T-helper 2 cell treated with Interferon-gamma antibody and Interleukin-4, amounts not matched to agents 5 μg/mL and 100 μg/mL, for 36 hours (primary cell): ENCODE data around the gene MARCHF9.

Experiments used
- DNase-seq: peaks from one replicate; pipeline ENCODE4 v3.0.0; 2021; ENCODE audit warnings: low spot score
- H3K27ac Mint-ChIP-seq: one replicate; pipeline ENCODE4 v1.8.0; 2021; ENCODE audit warnings: mild to moderate bottlenecking, mixed read lengths
- H3K27me3 Mint-ChIP-seq: one replicate; pipeline ENCODE4 v1.8.0; 2021; ENCODE audit warnings: low read depth, mixed read lengths
- H3K36me3 Mint-ChIP-seq: one replicate; pipeline ENCODE4 v1.8.0; 2021; ENCODE audit warnings: low read depth, mixed read lengths
- H3K4me1 Mint-ChIP-seq: one replicate; pipeline ENCODE4 v1.8.0; 2021; ENCODE audit warnings: low read depth, mixed read lengths
- H3K4me3 Mint-ChIP-seq: one replicate; pipeline ENCODE4 v1.8.0; 2022; ENCODE audit warnings: mild to moderate bottlenecking, moderate library complexity, mixed read lengths
- H3K9me3 Mint-ChIP-seq: one replicate; pipeline ENCODE4 v1.8.0; 2021; ENCODE audit warnings: mixed read lengths

The MARCHF9 gene

DNA sequence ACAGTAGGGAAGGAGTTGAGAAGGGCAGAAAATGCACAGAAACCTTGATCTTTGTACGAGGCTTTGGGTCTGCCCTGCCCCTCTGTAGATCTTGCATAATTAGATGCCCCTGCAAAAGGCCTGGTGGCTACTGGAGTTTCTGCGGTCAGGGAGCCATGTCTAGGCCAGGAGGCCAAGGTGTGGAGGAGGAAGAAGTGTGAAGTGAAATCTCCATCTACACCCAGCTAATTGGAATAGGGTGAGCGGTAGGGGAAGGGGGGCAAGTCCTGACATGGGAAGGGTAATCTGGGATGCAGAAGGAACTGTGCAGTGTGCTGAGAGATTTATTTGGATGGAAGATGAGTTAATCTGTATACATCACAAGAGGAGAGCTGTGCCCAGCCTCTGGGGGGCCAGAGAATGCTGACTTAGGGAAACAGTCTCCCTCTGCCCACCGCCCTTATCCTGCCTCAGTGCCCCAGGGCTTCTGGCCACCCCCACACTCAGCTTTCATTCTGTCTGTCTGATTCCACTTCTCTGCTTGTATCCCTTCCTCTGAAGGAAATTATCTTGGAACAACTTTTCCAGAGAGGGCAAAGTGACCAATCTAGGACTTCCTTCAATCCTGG lies 6.6 kb downstream of the MARCHF9 start:
- Mint-ChIP-seq H3K27ac (no peak overlapping the region), H3K4me3 (no peak overlapping the region), H3K27me3 (peaks cover 10% of the 10 kb centered on the region), H3K9me3 (no peaks in the 10 kb centered on the region), H3K4me1 (peaks cover 19% of the 10 kb centered on the region), H3K36me3 (peaks cover 13% of the 10 kb centered on the region)
- DNase-seq = no peak

DNA sequence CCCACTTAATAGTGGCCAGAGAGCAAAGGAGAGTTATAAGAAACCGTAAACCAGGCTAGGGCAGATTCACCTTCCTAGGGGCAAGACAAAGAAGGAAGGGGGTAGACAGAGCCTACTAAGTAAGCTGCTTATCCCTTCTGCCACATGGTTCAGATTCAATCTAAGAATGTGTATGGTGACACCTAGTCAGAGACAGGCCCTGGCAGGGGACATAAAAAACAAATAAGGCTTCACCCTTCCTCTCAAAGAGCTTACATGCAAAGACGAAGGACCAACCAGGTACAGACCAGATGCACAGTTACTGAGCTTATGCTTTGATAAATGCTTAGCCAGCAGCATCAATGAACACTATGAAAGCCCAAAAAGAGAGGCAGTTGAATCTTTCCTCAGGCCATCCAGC lies 7.6 kb downstream of the MARCHF9 start:
- Mint-ChIP-seq H3K4me1 (peaks cover 17% of the 10 kb centered on the region), H3K4me3 (no peak overlapping the region), H3K27ac (no peak overlapping the region), H3K9me3 (no peaks in the 10 kb centered on the region), H3K36me3 (peaks cover 10% of the 10 kb centered on the region), H3K27me3 (peaks cover 14% of the 10 kb centered on the region)
- DNase-seq = no peak

DNA sequence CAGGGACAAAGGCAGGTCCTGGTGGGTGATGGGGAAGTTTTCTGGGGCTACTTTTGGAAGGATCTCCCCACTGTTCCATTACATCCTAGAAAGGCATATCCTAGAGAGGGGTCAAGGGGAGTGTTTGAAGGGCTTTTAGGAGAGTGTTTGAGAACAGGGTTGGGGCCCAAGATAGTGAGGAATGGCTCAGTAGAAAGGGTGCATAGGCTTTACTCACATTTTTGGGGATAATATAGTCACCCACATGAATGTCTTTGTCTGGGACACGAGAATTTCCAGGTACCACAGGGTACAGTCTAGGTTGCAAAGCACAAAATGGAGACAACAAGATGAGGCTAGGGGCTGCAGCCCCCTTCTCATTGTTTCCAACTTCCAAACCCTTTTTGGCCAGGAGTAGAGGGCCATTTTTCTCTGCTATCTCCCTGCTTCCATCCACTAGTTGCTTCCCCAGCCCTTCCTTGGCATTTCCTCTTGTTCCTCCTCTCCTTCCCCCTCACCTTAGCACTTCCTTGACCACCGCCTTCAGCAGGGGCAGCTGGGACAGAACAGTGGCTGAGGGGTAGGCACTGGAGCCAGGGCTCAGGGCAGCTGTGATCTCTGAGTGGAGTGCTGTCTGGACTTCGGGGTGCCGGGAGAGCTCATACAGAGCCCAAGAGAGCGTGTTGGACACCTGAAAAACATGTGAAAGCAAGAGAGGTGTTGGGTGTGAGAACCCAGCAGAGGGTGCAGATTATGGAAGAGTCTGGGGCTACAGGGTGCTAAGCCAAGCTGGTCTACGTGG lies 9.2 kb downstream of the MARCHF9 start:
- H3K27ac Mint-ChIP-seq = no peak overlapping the region
- no peaks in the 10 kb centered on the region for H3K9me3 Mint-ChIP-seq
- peaks cover 17% of the 10 kb centered on the region for H3K4me1 Mint-ChIP-seq
- H3K4me3 Mint-ChIP-seq = peak overlapping the region; percentile 85
- peaks cover 7% of the 10 kb centered on the region for H3K36me3 Mint-ChIP-seq
- peaks cover 14% of the 10 kb centered on the region for H3K27me3 Mint-ChIP-seq
- no peak for DNase-seq

DNA sequence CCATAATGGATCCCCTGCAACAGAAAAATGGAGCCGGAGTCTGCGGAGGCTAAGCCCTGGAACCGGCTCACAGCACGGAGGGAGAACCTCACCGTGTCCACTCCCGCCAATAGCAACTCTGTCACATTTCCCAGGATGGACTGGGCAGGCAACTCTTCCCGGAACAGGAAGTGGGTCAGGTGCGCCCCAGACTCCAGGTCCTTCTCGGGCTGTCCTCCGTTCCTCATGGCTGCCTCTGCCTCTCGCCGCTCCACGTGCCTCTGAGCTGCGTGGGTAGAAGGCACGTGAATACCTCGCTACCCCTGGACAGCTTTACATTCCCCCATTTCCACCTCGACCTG lies 9.7 kb downstream of the MARCHF9 start:
- no peak for DNase-seq
- Mint-ChIP-seq H3K4me1 (peaks cover 14% of the 10 kb centered on the region), H3K4me3 (peak overlapping the region; percentile 85), H3K9me3 (no peaks in the 10 kb centered on the region), H3K36me3 (peaks cover 4% of the 10 kb centered on the region), H3K27ac (peak overlapping the region; percentile 29), H3K27me3 (peaks cover 14% of the 10 kb centered on the region)

DNA sequence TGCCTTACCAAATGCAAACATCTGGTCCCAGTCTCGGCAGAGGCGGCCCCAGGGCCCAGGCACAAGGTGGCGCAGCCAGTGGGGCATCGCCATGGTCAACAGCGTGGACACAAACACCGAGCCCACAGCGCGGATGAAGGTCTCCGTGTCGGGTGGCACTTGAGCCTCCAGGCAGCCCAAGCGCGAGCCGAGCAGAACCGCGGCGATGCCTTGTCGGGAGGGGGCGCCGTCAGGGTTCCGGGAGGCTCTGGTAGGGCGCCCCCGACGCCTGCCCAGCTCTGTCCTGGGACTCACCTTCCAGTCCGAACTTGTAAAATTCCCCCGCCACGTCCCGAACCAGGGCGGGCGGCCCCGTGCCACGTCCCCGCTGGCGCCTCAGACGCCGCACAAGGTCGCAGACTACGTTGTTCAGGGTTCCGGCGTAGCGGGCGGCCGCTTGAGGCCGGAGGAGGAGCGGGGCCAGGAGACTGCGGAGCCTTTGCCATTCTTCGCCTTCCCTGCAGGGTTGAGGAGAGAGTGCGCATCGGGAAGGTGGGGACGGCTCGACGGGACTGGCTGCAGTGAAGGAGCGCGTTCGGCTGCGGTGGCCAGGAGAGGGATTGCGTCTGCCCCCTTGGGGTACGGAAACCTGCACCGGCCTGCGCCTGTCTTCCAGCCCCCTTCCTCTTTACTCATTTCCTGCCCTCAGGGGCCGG lies 10.2 kb downstream of the MARCHF9 start:
- Mint-ChIP-seq H3K27ac (peak overlapping the region; percentile 73), H3K27me3 (peaks cover 14% of the 10 kb centered on the region), H3K4me3 (peak overlapping the region; percentile 85), H3K4me1 (peaks cover 15% of the 10 kb centered on the region), H3K36me3 (peaks cover 9% of the 10 kb centered on the region), H3K9me3 (no peaks in the 10 kb centered on the region)
- peak; percentile 49 for DNase-seq

DNA sequence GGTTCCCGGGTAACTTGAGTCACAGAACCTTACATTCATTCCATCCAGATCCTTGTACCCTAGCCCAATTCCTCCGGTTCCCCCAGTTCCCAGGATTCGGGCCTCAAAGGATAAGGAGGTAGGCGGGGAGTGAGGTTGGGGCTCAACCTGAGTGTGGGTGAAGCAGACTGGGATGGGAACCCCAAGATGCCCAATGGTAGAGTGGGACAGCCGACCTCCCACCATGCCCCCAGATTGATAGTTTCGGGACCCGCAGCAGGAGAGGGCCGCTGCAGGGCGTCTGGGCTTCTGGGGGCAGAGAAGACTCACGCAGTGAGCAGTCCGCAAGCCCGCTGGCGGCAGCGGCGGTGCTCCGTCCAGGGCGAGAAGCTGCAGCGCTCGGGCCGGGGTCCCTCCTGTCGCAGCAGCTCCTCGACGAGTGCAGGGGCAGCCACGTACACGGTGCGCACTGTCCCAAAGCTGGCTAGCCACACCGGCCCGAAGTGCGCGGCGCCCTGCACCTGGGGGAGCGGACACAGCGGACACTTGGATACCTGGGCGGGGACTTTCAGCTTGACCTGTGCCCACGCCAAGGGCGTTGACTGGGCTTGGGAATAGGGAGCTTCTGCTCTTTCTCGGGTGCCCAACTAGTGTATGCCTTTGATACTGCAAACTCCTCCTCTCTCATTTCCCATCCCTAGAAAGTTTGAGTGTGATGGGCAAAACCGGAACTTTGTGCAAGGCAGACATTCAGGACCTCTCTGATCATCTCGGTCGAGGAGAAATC lies 11.0 kb downstream of the MARCHF9 start:
- Mint-ChIP-seq H3K36me3 (peaks cover 13% of the 10 kb centered on the region), H3K9me3 (no peaks in the 10 kb centered on the region), H3K27me3 (peaks cover 14% of the 10 kb centered on the region), H3K4me1 (peaks cover 19% of the 10 kb centered on the region), H3K4me3 (peak overlapping the region; percentile 85), H3K27ac (peak overlapping the region; percentile 8)
- DNase-seq = no peak

DNA sequence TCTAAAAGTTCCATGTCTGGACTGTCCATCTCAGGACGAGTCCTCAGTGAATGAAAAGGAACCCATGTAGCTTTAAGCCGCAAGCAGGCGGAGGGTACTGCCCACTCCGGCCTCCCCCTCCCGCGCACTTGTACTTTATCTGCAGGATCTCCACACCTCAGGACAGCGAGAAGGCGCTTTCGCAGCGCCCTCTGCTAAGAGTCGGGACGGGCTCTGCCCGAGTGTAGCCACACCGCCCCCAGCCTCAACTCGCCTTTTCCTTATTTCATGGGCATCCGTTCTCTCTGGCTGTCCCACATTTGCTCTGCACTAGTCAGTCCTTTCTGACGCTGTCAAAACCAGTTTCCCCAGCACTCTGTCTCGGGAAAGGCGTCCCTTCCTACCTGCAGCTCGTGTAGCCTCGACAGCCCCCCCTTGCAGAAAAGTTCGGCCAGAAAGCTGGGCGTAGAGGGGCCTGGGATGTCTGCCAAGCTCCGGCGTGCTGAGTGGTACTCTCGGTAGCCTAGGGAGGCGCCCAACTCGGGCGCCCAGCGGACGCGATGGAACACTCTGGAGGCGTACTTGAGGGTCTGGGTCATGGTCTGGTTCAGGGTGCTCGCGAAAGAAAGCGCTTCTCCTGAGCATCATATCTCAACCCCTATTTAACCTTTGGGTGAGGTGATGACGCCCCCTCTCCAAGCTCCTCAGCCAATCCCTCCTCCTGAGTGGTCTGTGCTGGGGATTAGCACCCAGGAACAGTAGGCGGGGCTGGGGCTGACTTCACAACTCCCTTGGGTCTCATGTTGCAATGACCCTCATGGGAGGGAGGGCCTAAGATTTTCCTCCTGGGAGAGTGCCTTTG lies 11.8 kb downstream of the MARCHF9 start, which contains the start of gene CYP27B1:
TSS of gene CYP27B1 (minus strand) at position 615 of the 841 bp plus-strand sequence. CDS start at position 578, 37 bp downstream.
- H3K4me1 Mint-ChIP-seq = peaks cover 23% of the 10 kb centered on the region
- H3K4me3 Mint-ChIP-seq = peak within 1 kb of the TSS; percentile 85
- DNase-seq = peak; percentile 19
- H3K36me3 Mint-ChIP-seq = peaks cover 13% of the 10 kb centered on the region
- no peak within 1 kb of the TSS for H3K27ac Mint-ChIP-seq
- no peaks in the 10 kb centered on the region for H3K9me3 Mint-ChIP-seq
- peaks cover 14% of the 10 kb centered on the region for H3K27me3 Mint-ChIP-seq

DNA sequence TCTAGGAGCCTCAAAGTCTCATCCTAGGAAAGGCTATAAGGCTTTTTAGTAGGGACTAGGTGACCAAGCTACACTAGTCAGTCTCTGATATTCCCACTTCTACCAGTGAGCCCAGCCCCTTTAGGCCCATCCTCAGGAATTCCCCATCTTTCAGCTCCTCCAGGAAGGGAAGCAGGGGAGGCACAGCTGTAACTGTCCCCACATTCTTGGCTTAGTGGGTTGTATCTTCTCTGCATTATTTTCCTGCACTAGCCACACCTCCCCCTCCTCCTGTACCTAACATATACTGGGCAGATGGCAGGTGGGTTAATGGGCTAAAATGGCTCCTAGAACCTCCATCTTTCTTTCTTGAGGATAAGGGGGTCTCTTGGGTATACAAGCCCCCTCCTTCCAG lies 12.4 kb downstream of the MARCHF9 start:
- Mint-ChIP-seq H3K4me3 (no peak overlapping the region), H3K9me3 (no peaks in the 10 kb centered on the region), H3K27me3 (peaks cover 14% of the 10 kb centered on the region), H3K4me1 (peaks cover 25% of the 10 kb centered on the region), H3K27ac (no peak overlapping the region), H3K36me3 (peaks cover 13% of the 10 kb centered on the region)
- no peak for DNase-seq

DNA sequence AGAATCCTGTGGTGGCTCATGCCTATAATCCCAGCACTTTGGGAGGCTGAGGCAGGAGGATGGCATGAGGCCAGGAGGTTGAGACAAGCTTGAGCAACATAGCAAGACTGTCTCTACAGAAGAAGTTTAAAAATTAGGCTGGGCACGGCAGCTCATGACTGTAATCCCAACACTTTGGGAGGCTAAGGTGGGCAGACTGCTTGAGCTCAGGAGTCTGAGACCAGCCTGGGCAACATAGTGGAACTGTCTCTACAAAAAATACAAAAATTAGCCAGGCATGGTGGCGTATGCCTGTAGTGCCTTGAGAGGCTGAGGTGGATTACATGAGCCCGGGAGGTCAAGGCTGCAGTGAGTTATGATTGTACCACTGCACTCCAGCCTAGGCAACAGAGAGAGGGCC lies 13.0 kb downstream of the MARCHF9 start:
- Mint-ChIP-seq H3K4me3 (no peak overlapping the region), H3K27ac (no peak overlapping the region), H3K4me1 (peaks cover 26% of the 10 kb centered on the region), H3K27me3 (peaks cover 14% of the 10 kb centered on the region), H3K36me3 (peaks cover 13% of the 10 kb centered on the region), H3K9me3 (no peaks in the 10 kb centered on the region)
- DNase-seq = no peak

DNA sequence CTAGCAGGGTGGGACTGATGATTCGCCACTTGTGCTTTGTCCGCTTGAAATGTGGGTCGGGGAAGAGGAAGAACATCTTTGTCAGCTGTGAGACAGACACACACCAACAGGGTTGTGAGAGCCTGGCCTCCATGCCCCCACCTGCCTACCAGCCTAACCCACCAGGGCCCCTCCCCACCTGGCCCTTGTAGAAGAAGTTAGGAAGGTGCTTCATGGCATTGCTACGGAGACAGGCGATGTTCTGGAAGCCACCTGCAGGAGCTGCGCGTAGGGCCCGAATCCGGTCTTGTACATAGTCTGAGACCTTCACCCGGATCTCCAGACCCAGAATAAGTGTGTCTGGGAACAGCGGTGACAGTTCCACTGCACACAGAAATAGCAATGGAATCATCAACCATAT lies 14.7 kb downstream of the MARCHF9 start:
- Mint-ChIP-seq H3K9me3 (no peaks in the 10 kb centered on the region), H3K4me1 (peaks cover 28% of the 10 kb centered on the region), H3K4me3 (peak overlapping the region; percentile 41), H3K27ac (no peak overlapping the region), H3K36me3 (peaks cover 15% of the 10 kb centered on the region), H3K27me3 (peaks cover 14% of the 10 kb centered on the region)
- DNase-seq = no peak

DNA sequence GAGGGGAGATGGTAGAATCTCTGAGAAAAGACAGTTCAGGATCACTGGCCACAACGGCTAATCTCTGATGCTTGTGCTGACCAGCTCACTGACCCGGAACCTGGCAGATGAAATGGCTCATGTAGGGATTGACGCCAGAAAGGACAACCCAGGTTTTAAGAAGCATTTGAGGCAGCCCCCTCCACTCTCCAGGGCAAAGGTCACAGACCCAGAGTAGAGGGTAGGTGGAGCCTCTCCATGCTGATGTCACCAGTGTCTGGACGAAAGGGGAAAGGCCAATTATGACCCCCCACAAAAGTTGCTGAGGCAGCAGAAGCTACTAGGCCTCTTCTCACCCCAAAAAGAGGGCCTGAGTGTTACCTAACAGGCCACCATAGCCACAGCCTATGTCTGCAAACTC lies 15.8 kb downstream of the MARCHF9 start:
- H3K4me3 Mint-ChIP-seq = peak overlapping the region; percentile 33

DNA sequence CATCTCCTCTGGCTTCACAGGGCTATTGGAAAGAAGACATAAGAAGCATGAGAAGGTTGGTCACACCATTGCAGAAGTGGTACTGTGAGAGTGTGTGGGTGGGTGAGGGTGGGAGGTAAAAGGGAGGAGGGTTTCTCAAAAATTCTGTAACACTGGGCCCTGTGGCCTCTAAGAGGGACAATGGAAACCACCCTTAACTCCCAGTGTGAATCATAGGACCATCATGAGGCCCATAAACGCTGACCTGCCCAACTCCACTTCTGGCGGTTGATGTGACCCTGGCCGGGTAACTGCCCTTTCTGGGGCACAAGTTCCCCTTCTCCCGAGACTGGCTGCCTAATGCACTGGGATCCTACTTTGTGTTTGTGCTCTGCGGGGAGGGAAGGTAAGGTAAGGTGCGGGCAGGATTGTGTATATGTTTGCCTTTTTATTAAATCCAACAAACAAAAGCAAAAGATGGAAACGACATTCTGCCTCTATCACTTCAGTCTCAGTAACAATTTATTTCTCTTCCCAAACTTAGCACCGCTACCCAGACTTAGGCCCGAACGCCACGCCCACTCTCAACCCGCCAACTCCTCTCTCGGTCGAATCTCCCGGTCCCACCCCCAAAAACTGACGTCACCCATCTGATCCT lies 16.5 kb downstream of the MARCHF9 start:
- H3K4me3 Mint-ChIP-seq = peak overlapping the region; percentile 99
- peaks cover 6% of the 10 kb centered on the region for H3K27me3 Mint-ChIP-seq
- peak; percentile 87 for DNase-seq
- H3K36me3 Mint-ChIP-seq = peaks cover 17% of the 10 kb centered on the region
- H3K4me1 Mint-ChIP-seq = peaks cover 25% of the 10 kb centered on the region
- H3K9me3 Mint-ChIP-seq = no peaks in the 10 kb centered on the region
- peak overlapping the region; percentile 99 for H3K27ac Mint-ChIP-seq

More for the DNA sequence above, 15.8 kb downstream of the MARCHF9 start:
- H3K27ac Mint-ChIP-seq = peak overlapping the region; percentile 9
- peaks cover 25% of the 10 kb centered on the region for H3K4me1 Mint-ChIP-seq
- peaks cover 9% of the 10 kb centered on the region for H3K27me3 Mint-ChIP-seq
- peaks cover 15% of the 10 kb centered on the region for H3K36me3 Mint-ChIP-seq
- no peaks in the 10 kb centered on the region for H3K9me3 Mint-ChIP-seq
- DNase-seq = no peak
